GM18507 (cell line): ENCODE results near the gene SAMD4A.

ENCODE experiments used
- DNase-seq: peaks from one replicate; pipeline ENCODE4 v3.0.0; 2011; ENCODE audit warnings: low read depth; ENCODE audit not compliant: insufficient read length; ENCODE audit errors: extremely low spot score
- FAIRE-seq: peaks from 2 replicates; lab custom pipeline; 2011; peaks lifted over from hg19 to GRCh38; lab: Jason Lieb, UNC

SAMD4A gene

DNA sequence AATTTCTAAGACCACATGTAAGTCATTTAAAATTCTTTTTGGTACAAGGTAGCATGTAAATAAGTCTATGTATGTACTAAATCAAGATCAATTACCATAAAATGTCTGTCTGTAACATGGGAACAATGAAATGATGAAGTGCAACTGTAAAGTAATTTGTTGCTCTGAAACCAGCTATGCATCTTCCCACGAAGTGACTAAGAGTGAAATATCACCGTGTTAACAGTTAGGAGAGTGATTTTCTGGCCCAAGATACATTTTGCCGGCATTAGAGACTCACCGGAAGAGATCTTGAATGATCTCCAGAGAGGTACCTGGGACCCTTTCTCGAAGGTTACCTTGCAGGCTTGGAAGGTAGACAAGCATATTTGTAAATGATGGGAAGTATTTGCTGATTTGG is 105.8 kb downstream of the SAMD4A start:
- FAIRE-seq = no peak
- no peak for DNase-seq

DNA sequence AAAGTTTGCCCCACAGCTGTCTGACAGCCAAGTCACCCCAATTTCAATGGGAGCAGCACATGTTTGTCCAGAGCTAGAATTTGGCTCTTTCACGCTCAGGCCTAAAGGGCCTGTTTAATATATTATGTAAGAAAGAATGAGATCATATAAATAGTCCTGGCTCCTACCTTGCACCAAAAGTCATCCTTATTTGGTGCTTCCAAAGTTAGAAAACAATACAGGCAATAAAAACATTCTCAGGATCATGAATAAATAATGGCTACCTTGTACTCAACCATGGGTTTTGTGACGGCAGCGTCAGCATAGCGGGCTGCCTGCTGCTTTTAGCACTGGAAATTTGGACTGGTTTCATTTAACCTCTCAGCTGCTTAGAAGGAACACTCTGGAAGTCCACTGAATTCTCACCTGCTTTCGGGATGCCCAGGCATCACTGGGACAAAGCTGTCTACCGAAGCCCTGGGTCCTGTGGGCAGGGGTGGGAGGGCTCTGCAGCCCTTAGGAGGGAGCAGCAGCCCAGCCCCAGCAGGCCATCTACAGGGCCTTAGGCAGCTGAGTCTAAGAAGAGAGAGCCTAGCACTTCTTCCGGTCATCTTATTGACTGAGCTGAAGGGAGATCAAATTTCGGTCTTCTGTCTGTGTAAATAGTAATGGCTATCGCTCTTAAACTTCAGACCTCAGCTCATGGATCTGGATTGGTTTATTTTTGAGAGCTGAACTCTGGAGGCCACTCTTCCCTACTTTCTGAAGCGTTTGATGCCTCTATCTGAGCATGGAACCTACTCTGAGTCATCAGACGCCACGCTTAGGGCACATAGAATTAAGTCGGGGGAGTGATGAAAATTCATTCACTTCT is 106.5 kb downstream of the SAMD4A start:
- FAIRE-seq = no peak

DNA sequence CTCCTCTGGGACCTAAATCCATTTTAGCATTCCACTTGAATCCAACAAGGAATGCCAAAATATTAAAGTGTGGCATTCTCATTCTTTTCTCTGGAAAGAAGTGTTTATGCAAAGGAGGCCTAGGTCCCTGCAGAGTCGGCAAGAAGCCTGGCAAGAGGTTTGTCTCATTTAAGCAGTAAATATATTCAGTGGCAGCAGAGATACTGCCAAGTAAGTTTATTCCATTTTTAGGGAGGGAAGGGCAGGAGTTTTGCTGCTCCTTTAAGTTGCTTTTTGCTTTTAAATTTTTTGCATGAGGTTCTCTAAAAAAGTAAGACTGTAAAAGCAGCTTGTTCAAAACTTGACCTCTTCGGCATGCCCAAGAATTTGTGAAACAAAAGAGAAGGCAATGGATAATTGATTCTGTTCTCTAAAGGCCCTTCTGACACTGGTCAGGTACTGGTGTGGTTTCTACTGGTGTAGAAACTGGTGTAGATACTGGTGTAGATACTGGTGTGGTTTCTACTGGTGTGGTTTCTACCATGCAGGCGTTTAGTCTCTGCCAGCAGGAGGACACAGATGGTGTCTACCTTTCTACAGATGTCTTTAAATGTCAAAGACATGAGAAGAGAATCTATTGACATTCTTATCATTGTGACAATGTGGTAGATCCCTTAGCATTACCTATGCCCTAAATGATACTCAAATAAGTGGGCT is 107.3 kb downstream of the SAMD4A start:
- FAIRE-seq (no peak), DNase-seq (no peak)

More for the DNA sequence above, 106.5 kb downstream of the SAMD4A start:
- no peak for DNase-seq

DNA sequence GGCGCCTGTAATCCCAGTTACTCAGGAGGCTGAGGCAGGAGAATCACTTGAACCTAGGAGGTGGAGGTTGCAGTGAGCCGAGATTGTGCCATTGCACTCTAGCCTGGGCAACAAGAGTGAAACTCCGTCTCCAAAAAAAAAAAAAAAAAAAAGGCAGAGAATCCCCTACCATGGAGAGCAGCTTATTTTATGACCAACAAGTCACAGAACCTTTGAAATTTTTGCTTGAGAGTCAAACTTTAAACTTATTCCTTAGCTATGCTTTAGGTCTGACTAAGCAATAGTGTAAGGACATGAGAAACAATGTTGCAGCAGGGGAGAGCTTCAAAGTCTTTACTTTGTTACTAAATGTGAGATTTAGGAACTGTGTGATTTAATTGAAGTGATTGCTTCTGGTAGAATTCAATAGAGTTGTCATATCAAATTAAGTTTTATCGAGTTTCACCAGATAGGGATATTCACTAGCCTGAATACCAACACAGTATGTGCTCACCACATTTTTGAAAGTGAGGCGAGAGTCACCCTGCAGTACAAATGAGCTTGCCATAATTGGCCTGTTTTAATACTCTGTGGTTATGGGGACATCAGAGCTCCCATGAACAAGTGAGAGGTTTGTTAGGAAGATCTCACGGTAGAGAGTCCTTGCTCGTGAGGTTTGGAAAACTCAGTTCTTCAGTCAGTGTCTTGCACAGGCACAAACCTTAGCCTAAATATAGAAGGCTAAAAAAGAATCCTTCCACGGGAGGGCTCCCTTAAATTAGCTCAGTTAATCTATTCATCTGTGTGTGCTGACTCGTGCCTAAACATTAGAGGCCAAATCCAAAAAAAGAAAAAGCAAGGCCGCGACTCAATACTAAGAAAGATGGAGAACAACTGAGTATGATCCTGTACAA is 108.6 kb downstream of the SAMD4A start:
- no peak for FAIRE-seq
- DNase-seq = no peak

DNA sequence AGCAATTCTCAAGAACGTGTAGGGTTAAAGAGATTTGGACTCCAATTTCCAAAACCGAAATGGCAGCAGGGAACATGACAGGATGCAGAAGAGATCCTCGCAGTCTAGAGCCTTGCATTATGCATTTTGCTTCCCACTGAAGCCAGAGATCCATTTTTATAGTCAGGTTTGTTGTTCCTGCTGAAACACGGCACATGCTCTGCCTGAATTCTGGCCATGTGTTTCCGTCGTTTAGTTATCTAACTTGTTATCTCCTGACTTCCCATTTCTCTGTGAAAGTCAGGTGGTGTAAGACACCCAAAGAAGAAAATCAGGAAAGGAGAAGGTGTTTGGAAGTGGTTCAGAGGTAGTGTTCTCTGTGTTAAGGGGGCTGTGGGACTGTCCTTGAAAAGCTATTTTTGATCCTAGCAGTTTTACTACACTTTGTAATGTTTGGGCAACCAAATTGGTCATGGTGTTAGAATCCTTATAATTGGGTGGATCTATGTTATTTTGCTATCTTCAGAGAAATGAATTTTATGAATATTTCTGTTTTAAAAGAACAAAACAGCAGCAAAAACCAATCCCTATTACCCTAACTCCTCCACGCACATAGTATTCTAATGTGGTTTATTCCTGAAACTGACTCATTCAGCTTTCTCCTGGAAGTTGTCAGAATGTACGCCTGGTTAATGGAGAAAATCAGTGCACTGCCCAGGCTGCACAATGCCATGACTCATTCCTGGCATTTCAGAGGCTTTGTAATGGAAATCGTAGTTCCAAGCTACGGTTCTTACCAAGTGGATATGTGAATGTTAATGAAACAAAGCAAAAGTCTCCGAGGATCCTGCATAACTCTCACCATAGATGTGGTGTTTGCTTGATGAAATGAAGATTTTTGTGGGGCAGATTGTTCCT is 110.1 kb downstream of the SAMD4A start:
- no peak for FAIRE-seq
- DNase-seq = no peak

DNA sequence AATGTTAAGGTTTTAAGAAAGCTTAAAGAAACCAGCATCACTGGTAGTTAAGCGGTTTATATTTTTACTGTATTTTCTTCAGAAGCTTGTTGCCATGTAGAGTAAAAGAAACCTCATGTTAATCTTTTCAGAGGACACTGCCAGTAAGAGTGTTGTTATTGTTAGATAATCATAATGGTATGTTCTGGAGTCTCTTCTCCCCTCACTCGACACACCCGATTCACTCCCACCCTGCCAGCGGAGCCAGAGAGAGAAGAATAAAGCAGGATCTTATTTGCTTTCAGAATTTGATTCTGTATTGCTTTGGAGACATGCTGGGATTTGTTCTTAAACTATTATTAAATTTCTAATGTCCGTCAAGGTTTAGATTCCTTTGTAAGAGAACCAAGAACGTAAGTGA is 113.7 kb downstream of the SAMD4A start:
- no peak for FAIRE-seq

DNA sequence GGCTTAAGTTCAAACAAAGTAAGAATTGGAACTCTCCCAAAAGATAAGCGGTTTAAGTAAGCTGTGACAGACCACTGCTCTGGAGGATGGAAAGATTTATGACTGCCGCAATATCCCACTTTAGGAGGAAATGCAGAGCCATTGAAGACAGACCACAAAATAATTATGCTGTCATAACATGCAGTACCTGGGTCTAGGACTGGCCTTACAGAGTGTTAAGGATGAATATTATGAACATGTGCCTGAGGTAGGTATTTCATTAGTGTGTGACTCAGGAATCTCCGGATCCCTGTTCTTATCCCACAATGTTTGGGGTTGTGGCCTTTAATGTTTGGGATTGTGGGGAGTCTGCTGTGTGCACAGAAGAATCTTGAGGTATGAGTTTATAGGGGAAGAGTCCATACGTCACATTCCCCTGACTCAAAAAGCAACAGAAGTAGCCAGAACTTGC is 114.9 kb downstream of the SAMD4A start:
- FAIRE-seq (no peak), DNase-seq (no peak)

More for the DNA sequence above, 113.7 kb downstream of the SAMD4A start:
- DNase-seq = no peak

DNA sequence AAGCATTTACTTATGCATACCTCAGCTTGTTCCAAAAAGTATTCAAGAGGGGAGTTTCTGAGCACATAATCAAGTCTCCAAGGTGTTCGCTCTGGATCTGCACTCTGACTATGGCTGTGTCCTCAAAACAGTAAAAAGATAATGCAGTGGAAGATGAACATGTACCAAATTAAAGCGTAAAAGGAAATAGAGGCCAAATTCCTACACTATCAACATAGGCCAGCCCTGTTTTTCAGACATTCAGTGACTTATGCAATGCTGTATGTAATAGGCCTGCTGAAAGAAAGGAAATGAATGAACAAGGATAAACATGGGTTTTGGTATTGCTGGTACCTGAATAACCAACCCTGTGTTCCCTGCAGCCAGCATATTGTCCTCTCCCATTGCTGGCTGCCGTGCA is 115.7 kb downstream of the SAMD4A start:
- FAIRE-seq = no peak
- DNase-seq = no peak

DNA sequence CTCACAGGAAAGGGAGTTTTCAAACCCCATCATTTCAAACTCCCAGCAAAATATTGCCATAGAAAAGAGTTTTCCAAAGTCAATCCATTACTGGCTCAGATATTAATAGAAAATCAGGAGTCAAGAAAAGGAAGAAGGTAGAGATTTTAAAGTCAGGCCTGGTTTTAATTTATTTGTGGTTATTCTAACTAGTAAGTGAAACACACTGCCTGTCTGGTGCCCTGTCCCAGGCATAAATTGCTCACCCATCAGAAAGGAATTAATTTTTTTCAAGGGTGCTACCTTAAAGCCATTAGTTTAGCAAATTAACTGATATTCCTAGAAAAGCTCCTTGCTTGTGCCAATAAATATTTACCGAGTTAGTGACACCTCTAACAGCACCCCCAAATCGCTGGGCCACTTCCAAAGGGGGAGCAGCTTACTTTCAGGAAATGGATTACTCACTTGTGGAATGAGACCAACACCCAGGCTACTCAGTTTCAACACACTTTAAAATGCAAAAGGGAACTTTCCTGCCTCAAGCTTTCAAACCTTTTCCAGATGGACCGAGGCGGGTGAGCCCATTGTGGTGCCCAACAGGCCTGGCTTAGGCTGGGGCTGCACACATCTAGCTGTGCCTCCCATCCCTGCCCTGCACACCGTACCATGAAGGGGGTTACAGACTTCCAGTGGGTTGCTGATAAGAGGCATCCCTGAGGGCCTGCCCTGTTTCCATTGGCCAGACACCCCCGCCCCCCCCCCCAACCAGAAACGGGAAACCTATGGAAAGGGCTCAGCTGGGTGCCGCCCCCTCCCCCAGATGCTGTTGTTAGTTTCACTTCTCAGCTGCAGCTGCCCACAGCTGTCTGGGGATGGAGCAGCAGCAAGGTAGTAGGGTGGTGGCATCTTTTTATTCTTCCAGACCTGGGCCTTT is 117.2 kb downstream of the SAMD4A start:
- FAIRE-seq (no peak), DNase-seq (no peak)

DNA sequence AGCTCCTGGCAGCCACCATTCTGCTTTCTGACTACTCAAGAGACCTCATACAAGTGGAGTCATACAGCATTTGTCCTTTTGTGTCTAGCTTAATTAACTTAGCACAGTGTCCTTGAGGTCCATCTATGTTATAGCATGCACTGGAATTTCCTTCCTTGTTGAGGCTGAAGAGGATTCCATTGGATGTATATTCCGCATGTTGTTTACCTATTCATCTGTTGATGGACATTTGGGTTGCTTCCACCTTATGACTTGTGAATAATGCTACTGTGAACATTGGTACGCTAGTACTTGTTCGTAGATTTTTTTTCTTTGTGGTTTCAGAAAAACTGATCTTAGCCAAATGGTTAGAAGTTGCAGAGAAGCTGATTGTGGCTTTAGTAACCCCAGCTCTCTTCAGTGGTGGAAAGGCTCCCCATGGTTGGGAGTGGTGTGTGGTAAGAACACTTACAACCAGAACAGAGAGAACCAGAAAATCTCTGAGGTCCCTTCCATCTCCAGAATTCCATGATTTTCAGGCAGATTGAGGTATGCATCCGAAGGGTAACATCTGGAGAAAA is 118.4 kb downstream of the SAMD4A start:
- FAIRE-seq = no peak
- DNase-seq = no peak

DNA sequence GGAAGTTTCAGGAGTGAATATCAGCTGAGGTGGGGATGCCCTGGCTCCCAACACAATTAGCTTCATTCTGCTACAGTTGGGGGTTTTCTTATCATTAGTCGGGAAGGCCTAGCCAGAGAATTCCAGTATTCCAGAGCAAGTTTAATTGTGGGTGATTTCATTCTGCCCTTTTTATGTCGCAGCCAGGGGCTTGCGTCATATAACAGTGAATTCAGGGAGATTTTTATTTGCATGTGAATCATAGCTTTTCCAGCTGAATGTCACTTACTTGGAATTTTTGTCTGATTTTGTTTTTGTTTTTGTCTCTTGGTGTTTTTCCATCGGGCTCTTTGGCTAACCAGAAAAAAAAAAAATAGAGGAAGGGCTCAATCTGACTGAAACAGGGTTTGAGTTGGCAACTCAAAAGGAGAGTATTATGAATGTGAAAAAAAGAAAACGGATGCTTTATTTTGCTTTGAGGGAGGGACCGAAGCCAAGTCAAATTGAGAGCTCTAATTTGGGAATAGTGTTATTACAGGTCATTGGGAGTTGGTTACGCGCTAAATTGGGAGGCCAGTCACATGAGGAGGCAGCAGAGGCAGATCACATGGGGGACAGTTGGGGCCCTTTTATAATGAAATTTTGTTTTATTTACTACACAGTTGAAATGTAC is 119.4 kb downstream of the SAMD4A start:
- no peak for FAIRE-seq
- DNase-seq = no peak

DNA sequence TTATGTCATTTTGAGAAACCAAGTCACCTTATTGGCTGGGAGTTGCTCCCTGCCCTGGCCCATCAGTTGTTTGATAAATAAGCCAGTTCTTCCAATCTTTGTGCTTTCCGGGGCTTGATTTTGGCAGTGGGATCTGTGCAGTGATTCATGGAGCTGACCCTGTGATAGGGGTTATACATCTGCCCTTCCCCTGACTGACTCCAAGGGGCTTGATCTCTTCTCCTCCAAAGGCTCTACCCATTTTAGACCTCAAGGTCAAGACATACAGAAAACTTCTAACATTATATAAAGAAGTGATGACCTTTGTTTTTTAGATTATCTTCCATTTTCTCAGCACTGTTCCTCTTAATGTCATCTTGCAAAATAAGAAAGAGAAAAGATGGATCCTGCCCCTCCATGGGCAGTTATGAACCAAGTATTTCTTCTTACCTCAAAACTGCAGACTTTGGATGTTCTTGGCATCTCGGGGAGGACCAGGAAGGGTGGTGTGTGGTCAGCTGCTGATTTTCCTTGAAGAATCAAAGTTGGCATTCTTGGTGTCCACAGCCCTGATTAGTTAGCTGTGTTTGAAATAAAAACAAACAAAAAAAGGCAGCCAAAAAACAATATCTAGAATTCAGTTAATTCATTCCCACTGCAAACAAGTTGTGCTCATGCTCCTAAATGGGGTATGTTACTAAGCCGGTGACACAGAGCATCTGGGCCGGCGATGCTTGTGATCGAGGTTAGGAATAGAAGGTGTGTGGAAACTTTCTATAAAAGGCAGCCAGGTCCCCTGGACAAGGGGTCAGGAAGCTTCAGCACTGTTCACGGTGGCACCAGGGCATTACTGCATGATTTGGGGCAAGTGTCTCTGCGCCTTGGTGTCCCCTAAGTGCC is 120.2 kb downstream of the SAMD4A start:
- FAIRE-seq (no peak), DNase-seq (no peak)

DNA sequence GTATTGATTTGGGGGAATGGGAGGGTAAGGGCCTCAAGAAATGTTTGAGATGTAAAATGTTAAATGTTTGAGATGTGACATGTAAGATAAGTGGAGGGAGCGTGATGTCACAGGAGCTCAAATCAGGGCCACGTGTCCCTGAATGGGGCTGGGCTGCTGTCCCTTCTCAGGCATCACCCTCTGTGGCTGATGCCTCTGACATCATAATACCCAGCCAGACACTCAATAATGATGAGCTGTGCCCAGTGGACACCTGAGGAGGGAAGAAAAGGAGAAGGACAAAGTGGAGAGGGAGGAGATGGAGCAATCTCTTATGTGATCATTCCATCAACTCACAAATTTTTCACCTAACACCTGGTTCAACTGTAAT is 120.8 kb downstream of the SAMD4A start:
- DNase-seq = no peak
- FAIRE-seq = no peak

DNA sequence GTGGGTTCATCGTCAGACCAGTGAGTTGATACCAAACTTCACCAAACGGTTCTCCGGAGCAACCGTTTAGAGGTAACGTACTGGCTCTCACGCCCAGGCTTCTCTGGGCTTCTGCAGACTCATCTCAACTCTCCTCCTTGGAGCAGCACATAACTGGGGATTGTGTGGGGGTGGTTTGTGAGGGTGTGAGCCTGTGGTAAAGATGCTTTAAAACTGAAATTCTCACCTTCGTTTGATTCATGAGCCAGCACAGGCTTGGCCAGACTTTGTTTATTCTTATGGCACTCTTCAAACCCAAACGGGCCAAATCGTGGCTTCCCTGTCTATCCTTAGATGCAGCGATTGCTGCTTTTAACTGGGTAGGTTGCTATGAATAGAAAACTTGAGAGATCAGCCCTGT is 121.3 kb downstream of the SAMD4A start:
- FAIRE-seq = peak; percentile 51
- DNase-seq = no peak

DNA sequence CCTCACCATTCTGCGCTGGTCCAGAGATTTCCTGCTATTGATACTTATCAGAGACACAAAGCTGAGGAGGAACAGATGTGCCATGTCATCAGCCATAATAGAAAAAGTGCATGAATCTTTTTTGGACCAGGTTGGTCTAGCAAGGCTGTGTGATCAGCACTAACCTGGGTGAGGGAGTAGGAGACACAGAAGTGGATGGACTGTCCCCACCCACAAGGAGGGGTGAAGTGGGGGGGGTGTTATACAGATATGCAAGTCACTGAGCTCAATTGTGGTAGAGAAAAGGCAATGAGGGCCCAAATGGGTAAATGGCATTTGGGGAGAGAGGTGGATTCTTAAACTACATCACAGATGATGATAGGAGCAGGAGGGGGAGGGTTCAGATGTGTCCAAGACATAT is 123.0 kb downstream of the SAMD4A start:
- DNase-seq (no peak), FAIRE-seq (no peak)

DNA sequence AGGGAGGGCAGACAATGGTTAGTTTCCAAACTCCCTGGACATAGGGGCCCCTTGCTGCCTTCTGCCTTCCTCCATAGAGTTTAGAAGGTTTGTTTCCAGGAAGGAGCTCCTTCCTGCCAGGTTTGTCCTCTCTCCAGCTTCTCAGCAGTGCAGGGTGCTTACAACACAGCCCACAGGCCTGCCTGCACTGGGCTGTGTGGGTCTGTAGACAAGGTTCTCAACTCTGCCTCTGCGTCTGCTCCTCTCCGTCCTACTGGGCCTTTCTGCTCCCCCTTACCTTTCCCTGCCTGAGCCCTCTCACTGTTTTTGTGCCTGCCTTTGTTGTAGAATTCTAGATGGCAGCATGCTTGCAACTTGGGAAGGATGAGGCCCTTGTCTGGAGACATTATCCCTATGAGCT is 124.0 kb downstream of the SAMD4A start:
- DNase-seq = no peak
- FAIRE-seq = no peak
